ENCODE data around the gene FBP2. TPM values are rescaled to one million over a fixed set of nuclear protein-coding genes. Genes with fewer than 3 reads are reported as not detected.

Gene FBP2
- polyA plus RNA-seq, 1 experiment, result not detected

DNA sequence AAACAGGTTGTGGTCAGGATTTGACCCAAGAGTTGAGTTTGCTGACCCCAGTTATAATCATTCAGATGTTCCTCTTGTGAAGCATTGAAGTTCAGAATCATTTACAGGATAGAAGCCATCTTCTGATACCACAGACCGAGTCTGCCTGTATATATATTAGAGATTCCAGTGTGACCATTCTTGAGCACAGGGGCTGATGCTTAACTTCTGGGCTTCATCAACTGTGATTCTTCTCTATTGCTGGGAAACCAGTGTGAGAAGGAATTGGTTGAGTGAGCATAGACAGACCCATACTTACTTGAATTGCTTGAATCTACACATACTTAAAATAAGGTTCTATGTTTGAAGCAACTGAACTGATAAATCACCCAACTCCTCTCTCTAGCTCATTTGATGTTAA, 66.7 kb downstream of the FBP2 start:
- peaks cover 2% of the 10 kb centered on the region for H3K27me3 ChIP-seq (ENCODE audit: control insufficient read depth, insufficient read depth, low read length)
- ChIA-PET CTCF (no interaction called here), POLR2A (no interaction called here)
- H3K4me3 ChIP-seq (ENCODE audit: low read depth, low read length), result no peak overlapping the region
- H3K27ac ChIP-seq (ENCODE audit: low read depth, low read length), result no peak overlapping the region
- H3K9me3 ChIP-seq (ENCODE audit: control insufficient read depth, insufficient read depth, low read length), result no peaks in the 10 kb centered on the region
- DNase-seq (ENCODE audit: low read depth, low spot score), result no peak
- TF ChIP-seq, protein P1, sequence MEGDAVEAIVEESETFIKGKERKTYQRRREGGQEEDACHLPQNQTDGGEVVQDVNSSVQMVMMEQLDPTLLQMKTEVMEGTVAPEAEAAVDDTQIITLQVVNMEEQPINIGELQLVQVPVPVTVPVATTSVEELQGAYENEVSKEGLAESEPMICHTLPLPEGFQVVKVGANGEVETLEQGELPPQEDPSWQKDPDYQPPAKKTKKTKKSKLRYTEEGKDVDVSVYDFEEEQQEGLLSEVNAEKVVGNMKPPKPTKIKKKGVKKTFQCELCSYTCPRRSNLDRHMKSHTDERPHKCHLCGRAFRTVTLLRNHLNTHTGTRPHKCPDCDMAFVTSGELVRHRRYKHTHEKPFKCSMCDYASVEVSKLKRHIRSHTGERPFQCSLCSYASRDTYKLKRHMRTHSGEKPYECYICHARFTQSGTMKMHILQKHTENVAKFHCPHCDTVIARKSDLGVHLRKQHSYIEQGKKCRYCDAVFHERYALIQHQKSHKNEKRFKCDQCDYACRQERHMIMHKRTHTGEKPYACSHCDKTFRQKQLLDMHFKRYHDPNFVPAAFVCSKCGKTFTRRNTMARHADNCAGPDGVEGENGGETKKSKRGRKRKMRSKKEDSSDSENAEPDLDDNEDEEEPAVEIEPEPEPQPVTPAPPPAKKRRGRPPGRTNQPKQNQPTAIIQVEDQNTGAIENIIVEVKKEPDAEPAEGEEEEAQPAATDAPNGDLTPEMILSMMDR (IDR thresholded peaks at IDR 0.05; ENCODE audit: low read depth, low read length), result no peak

DNA sequence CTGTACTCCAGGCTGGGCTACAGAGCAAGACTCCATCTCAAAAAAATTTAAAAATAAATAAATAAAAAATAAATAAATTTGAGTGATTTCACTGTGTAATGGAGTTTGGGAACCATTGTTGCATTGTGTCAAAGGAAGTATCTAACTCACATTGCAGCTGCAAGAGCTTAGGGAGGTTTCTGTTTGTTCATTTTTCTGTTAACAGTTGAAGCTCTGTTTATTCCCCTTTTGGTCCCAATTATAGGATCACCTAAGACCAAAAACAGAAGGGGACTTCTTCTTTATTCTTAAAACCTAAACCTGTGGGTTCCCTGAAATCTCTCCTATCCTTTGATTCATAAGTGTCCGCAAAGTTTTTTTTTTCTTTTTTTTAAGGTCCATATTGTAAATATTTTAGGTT, 67.4 kb downstream of the FBP2 start:
- POLR2A ChIA-PET, result no interaction called here
- CTCF ChIA-PET, result no interaction called here
- TF ChIP-seq, protein P1 (IDR thresholded peaks at IDR 0.05; ENCODE audit: low read depth, low read length), result no peak
- no peak overlapping the region for H3K4me3 ChIP-seq (ENCODE audit: low read depth, low read length)
- DNase-seq (ENCODE audit: low read depth, low spot score), result no peak
- H3K27me3 ChIP-seq (ENCODE audit: control insufficient read depth, insufficient read depth, low read length), result peaks cover 2% of the 10 kb centered on the region
- no peaks in the 10 kb centered on the region for H3K9me3 ChIP-seq (ENCODE audit: control insufficient read depth, insufficient read depth, low read length)
- H3K27ac ChIP-seq (ENCODE audit: low read depth, low read length), result no peak overlapping the region

DNA sequence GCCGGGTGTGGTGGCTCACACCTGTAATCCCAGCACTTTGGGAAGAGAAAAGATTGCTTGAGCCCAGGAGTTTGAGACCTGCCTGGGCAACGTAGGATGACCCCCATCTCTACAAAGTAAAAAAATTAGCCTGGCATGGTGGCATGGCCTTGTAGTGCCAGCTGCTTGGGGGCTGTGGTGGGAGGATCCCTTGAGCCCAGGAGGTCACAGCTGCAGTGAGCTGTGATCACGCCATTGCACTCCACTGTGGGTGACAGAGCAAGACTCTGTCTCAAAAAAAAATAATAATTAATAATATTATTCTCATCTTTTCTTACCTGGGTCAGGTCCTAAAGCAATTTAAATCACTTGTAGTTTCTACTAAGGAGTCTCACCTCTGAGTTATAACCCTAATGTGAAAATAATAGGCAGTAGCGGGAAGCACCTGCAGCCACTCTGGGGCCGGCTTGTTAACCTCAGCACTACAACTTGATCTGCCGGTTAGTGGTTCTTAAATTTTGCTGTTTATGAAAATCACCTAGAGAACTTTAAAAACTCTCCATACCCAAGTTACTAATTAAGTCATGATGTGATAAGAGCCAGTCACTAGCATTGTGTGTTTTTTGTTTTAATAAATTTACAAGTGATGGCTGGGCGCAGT, 68.1 kb downstream of the FBP2 start:
- POLR2A ChIA-PET, result no interaction called here

DNA sequence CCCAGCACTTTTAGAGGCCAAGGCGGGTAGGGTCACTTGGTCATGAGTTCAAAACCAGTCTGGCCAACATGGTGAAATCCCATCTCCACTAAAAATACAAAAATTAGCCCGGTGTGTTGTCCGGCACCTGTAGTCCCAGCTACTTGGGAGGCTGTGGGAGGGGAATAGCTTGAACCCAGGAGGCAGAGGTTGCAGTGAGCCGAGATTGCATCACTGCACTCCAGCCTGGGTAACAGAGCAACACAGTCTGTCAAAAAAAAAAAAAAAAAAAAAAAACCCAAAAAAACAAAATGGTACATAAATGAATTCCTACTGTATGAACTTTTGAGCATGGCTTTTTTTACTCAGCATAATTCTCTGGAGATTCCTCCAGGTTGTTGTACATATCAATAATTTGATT, 76.4 kb downstream of the FBP2 start:
- H3K4me3 ChIP-seq (ENCODE audit: low read depth, low read length), result no peak overlapping the region
- TF ChIP-seq, protein P1 (IDR thresholded peaks at IDR 0.05; ENCODE audit: low read depth, low read length), result no peak
- H3K27me3 ChIP-seq (ENCODE audit: control insufficient read depth, insufficient read depth, low read length), result peaks cover 2% of the 10 kb centered on the region
- H3K27ac ChIP-seq (ENCODE audit: low read depth, low read length), result no peak overlapping the region
- ChIA-PET POLR2A (no interaction called here), CTCF (no interaction called here)
- H3K9me3 ChIP-seq (ENCODE audit: control insufficient read depth, insufficient read depth, low read length), result no peaks in the 10 kb centered on the region
- no peak for DNase-seq (ENCODE audit: low read depth, low spot score)

More for the DNA sequence above, 68.1 kb downstream of the FBP2 start:
- peaks cover 2% of the 10 kb centered on the region for H3K27me3 ChIP-seq (ENCODE audit: control insufficient read depth, insufficient read depth, low read length)
- no peaks in the 10 kb centered on the region for H3K9me3 ChIP-seq (ENCODE audit: control insufficient read depth, insufficient read depth, low read length)
- no peak for DNase-seq (ENCODE audit: low read depth, low spot score)
- H3K4me3 ChIP-seq (ENCODE audit: low read depth, low read length), result no peak overlapping the region
- CTCF ChIA-PET, result no interaction called here
- TF ChIP-seq, protein P1 (IDR thresholded peaks at IDR 0.05; ENCODE audit: low read depth, low read length), result no peak
- no peak overlapping the region for H3K27ac ChIP-seq (ENCODE audit: low read depth, low read length)

DNA sequence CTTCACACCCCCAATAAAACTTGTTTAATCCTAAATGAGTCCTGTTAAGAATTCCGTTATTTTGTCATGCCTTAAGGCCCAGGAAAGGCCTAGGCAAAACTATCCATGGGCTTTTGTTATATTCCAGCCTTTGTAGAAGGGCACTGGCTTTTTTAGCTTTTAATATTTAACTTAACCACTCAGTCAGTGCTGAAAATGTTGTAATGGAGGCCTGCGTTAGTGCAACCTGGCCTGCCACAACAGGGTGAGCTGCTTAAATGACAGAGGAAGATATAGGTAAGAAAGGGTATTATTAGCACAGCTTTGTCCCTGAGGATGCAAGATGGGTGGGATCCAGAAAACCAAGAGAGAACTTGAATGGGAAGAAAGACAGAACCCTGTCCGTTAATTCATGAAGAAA, 78.9 kb downstream of the FBP2 start:
- no peak overlapping the region for H3K4me3 ChIP-seq (ENCODE audit: low read depth, low read length)
- DNase-seq (ENCODE audit: low read depth, low spot score), result no peak
- H3K27ac ChIP-seq (ENCODE audit: low read depth, low read length), result no peak overlapping the region
- no peaks in the 10 kb centered on the region for H3K9me3 ChIP-seq (ENCODE audit: control insufficient read depth, insufficient read depth, low read length)
- ChIA-PET POLR2A (no interaction called here), CTCF (no interaction called here)
- TF ChIP-seq, protein P1 (IDR thresholded peaks at IDR 0.05; ENCODE audit: low read depth, low read length), result no peak
- peaks cover 2% of the 10 kb centered on the region for H3K27me3 ChIP-seq (ENCODE audit: control insufficient read depth, insufficient read depth, low read length)

All from AG04450 (cell line).